Stimulated activated CD4-positive, alpha-beta T cell treated with anti-CD3 and anti-CD28 coated beads, Interleukin-2, amount 100 ng/mL, for 48 hours (primary cell): Measurements from ENCODE around the gene RIC1.
"Not testable (repeated sequence)": the region's sequence is repeated elsewhere in the genome, so short reads cannot be mapped to it uniquely, and the experiment has no call there.

Experiments used
- DNase-seq, 2 donors: peaks; one replicate each; pipeline ENCODE4 v3.0.0-alpha.2; 2020

RIC1 gene

GRCh38 chr9:5743109-5743508, 114.2 kb downstream of the RIC1 start:
- no peak for DNase-seq

GRCh38 chr9:5748438-5748837, 119.5 kb downstream of the RIC1 start:
- no peak for DNase-seq

- DNase-seq = no peak
Observed at GRCh38 chr9:5749306-5749705, 120.4 kb downstream of the RIC1 start.

- no peak for DNase-seq
Observed at GRCh38 chr9:5750569-5750968, 121.7 kb downstream of the RIC1 start.

GRCh38 chr9:5756633-5757032, 127.7 kb downstream of the RIC1 start:
- no peak for DNase-seq

GRCh38 chr9:5760338-5760737, 131.4 kb downstream of the RIC1 start:
- no peak for DNase-seq

GRCh38 chr9:5762421-5762820, 133.5 kb downstream of the RIC1 start:
- DNase-seq = no peak

GRCh38 chr9:5764130-5764868, 135.4 kb downstream of the RIC1 start:
- no peak for DNase-seq

GRCh38 chr9:5767968-5768932, 139.3 kb downstream of the RIC1 start:
- DNase-seq = no peak

- no peak for DNase-seq
Observed at GRCh38 chr9:5773324-5773999, 144.6 kb downstream of the RIC1 start.

GRCh38 chr9:5778805-5779204, 149.9 kb downstream of the RIC1 start:
- DNase-seq = no peak

GRCh38 chr9:5779705-5780218, 150.9 kb downstream of the RIC1 start:
- DNase-seq = not testable (repeated sequence)

- not testable (repeated sequence) for DNase-seq
Observed at GRCh38 chr9:5783420-5783819, 154.5 kb downstream of the RIC1 start.

- no peak for DNase-seq
Observed at GRCh38 chr9:5783982-5784381, 155.1 kb downstream of the RIC1 start.

GRCh38 chr9:5784526-5785315, 155.8 kb downstream of the RIC1 start:
- DNase-seq = no peak

- DNase-seq = no peak
Observed at GRCh38 chr9:5786370-5787127, 157.6 kb downstream of the RIC1 start.

GRCh38 chr9:5787220-5787619, 158.3 kb downstream of the RIC1 start:
- DNase-seq = no peak

- no peak for DNase-seq
Observed at GRCh38 chr9:5787759-5788302, 158.9 kb downstream of the RIC1 start.

- DNase-seq = no peak
Observed at GRCh38 chr9:5789489-5789888, 160.6 kb downstream of the RIC1 start.

GRCh38 chr9:5790923-5791322, 162.0 kb downstream of the RIC1 start:
- DNase-seq = no peak

GRCh38 chr9:5791870-5792269, 163.0 kb downstream of the RIC1 start:
- no peak for DNase-seq
